Thyroid gland (tissue), 4 donors: ENCODE results near the gene CAMK1D.

ENCODE experiments used
- POLR2A ChIP-seq, 2 donors: fragments of 450-650 bp; IDR thresholded peaks; one replicate each; pipeline ENCODE4 v1.6.1; 2017; ENCODE audit warnings: antibody characterized with exemption in 2 of 2, mild to moderate bottlenecking in 2 of 2, moderate library complexity in 1 of 2
- TF ChIP-seq, protein P1 (sequence below), 6 experiments: fragments of 200-600 bp in 3 of 6; fragments of 450-650 bp in 3 of 6; sonication (generic) in 3 of 6; IDR thresholded peaks; one replicate each; pipeline ENCODE4 v1.5.1; 2016 to 2019; ENCODE audit warnings: antibody characterized with exemption in 6 of 6, mild to moderate bottlenecking in 2 of 6, inconsistent platforms in 1 of 6, moderate library complexity in 1 of 6

DNA sequence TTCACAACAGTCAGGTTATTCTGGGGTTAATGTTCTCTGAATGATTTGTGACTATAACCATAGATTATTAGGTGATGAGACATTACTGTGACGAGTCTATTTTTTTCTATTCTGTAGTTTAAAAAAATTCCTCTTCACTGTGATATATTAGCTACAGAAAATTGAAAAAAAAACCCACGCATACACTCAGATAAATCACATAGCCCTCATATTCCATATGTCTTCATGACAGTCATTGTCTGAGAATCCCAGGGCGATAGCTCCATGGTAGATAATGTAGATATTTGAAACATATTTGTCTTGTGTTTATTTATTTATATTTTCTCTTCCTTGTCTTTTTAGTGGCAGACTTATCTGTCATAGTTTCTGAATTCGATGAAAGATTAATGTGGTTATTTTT lies 110.0 kb downstream of the CAMK1D start:
- TF ChIP-seq, protein P1, sequence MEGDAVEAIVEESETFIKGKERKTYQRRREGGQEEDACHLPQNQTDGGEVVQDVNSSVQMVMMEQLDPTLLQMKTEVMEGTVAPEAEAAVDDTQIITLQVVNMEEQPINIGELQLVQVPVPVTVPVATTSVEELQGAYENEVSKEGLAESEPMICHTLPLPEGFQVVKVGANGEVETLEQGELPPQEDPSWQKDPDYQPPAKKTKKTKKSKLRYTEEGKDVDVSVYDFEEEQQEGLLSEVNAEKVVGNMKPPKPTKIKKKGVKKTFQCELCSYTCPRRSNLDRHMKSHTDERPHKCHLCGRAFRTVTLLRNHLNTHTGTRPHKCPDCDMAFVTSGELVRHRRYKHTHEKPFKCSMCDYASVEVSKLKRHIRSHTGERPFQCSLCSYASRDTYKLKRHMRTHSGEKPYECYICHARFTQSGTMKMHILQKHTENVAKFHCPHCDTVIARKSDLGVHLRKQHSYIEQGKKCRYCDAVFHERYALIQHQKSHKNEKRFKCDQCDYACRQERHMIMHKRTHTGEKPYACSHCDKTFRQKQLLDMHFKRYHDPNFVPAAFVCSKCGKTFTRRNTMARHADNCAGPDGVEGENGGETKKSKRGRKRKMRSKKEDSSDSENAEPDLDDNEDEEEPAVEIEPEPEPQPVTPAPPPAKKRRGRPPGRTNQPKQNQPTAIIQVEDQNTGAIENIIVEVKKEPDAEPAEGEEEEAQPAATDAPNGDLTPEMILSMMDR (IDR thresholded peaks at IDR 0.05) = no peak
- no peak for TF ChIP-seq POLR2A (IDR thresholded peaks at IDR 0.05)
